Subcutaneous preadipocyte (primary cell): Measurements from ENCODE around the gene CARS2. TPM values are rescaled to one million over a fixed set of nuclear protein-coding genes. Genes with fewer than 3 reads are reported as not detected.

Experiments used
- total RNA-seq: library from RNA; depleted of rRNA; stranded (reverse); fragments of >200 nt; gene quantifications from 2 replicates; pipeline ENCODE4 v1.2.3, GENCODE V29; 2012

The CARS2 gene, protein sequence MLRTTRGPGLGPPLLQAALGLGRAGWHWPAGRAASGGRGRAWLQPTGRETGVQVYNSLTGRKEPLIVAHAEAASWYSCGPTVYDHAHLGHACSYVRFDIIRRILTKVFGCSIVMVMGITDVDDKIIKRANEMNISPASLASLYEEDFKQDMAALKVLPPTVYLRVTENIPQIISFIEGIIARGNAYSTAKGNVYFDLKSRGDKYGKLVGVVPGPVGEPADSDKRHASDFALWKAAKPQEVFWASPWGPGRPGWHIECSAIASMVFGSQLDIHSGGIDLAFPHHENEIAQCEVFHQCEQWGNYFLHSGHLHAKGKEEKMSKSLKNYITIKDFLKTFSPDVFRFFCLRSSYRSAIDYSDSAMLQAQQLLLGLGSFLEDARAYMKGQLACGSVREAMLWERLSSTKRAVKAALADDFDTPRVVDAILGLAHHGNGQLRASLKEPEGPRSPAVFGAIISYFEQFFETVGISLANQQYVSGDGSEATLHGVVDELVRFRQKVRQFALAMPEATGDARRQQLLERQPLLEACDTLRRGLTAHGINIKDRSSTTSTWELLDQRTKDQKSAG
- 107 and 121 TPM in 2 replicates for total RNA-seq

DNA sequence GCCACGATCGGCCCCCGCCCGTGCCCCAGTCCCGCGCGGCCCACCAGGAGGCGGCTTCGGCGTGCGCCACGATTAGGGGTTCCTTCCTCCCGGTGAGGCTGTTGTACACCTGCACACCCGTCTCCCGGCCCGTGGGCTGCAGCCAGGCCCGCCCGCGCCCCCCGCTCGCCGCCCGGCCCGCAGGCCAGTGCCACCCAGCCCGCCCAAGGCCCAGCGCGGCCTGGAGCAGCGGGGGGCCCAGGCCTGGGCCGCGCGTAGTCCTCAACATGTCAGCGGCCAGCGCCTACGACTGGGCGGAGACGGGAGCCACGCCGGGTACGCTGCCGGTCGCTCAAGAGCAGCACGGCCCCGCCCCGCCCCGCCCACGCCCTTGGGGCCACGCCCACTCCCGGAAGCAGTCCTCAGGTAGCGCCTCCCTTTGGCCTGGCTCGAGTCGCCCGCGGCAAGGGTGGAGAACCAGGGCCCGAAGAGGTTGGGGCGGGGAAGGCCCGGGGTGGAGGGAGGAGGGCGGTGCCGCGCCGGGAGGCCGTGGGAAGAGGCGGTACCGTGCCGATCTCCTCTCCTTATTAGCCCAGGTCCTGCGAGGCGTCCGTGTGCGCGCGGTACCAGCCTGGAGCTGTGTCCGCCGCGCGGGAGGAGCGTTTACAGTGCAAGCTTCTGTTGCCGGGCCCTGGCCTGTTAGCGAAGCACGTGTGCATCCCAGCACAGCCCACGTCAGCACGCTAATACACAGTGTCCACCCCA lies at the start of gene CARS2:
Gene CARS2, minus strand, starts transcription at position 291 of the 744 bp plus-strand sequence. Its CDS starts 23 bp downstream, at position 268.

DNA sequence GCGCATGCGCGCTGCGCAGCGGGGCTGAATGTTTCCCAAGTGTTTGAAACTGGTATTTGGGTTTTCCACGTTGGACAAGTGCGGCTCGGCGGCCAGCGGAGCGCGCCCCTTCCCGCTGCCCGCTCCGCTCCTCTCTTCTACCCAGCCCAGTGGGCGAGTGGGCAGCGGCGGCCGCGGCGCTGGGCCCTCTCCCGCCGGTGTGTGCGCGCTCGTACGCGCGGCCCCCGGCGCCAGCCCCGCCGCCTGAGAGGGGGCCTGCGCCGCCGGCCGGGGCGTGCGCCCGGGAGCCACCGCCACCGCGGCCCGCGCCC lies 7.7 kb upstream of the CARS2 start, which contains the start of gene ING1:
Gene ING1, plus strand, starts transcription at position 59 of the 311 bp plus-strand sequence. CDS start 450 bp downstream, outside the sequence.

DNA sequence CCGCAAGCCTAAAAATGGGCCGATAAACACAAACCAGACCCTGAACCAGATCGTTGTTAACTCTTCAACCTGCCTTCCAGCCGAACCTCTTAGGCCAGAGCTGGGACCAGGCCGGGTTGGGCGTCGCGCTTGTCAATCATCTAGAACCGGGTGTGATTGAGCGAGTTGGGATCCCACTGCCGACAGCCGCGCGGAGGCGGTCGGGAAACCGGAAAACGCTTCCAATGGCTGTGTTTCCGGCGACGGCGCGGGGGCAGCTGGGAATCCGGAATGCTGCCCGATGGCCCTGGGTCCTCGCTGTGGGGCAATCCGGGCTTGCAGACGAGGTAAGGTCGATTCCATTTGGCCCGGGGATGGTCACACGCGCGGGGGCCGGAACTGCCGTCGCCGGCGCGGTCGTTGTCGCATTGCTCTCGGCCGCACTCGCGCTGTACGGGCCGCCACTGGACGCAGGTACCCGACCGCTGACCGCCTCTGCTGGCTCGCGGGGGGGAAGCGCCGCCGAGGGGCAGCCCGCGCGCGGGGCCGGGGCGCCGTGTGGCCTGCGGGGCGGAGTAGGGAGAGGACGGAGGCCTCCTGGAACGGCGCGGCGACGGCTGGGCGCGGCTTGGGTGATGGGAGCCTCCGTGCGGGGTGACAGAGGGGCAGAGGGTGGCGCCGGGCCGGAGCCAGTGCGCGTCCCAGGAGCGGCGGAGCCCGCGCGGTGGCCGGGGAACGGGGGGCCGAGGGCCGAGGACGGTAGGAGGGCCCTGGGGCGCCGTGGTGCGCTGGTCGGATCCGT lies 90.4 kb downstream of the CARS2 start, which contains the start of gene NAXD:
Gene NAXD, plus strand, starts transcription at position 224 of the 781 bp plus-strand sequence. Its CDS starts 57 bp downstream, at position 281.

Other genes with a start within 250 kb of the CARS2 start
- 6.6 and 8.1 TPM in 2 replicates for gene RAB20, start 144.4 kb downstream of the CARS2 start, total RNA-seq
- gene NAXD, start 90.6 kb downstream of the CARS2 start, total RNA-seq: 10.6 and 12.1 TPM in 2 replicates
- 10.0 and 10.7 TPM in 2 replicates for gene ING1, start 7.6 kb upstream of the CARS2 start, total RNA-seq
- 70.2 and 72.3 TPM in 2 replicates for gene ANKRD10, start 209.0 kb upstream of the CARS2 start, total RNA-seq